Body of pancreas (tissue), 4 donors: ENCODE measurements around the gene NUPR1.
A peak's percentile ranks its signal among the peaks of the same experiment; 100 is the strongest.

Experiments
- POLR2A ChIP-seq, 3 donors: fragments of 450-650 bp; IDR thresholded peaks; one replicate each; pipeline ENCODE4 v1.6.1; 2016; ENCODE audit warnings: antibody characterized with exemption in 3 of 3, mild to moderate bottlenecking in 2 of 3
- TF ChIP-seq, protein P1 (sequence below), 7 experiments: fragments of 450-650 bp in 4 of 7; fragments of 200-600 bp in 3 of 7; sonication (generic) in 3 of 7; IDR thresholded peaks; one replicate each; pipeline ENCODE4 v1.5.1; 2016 to 2019; ENCODE audit warnings: antibody characterized with exemption in 7 of 7

- TF ChIP-seq, protein P1, sequence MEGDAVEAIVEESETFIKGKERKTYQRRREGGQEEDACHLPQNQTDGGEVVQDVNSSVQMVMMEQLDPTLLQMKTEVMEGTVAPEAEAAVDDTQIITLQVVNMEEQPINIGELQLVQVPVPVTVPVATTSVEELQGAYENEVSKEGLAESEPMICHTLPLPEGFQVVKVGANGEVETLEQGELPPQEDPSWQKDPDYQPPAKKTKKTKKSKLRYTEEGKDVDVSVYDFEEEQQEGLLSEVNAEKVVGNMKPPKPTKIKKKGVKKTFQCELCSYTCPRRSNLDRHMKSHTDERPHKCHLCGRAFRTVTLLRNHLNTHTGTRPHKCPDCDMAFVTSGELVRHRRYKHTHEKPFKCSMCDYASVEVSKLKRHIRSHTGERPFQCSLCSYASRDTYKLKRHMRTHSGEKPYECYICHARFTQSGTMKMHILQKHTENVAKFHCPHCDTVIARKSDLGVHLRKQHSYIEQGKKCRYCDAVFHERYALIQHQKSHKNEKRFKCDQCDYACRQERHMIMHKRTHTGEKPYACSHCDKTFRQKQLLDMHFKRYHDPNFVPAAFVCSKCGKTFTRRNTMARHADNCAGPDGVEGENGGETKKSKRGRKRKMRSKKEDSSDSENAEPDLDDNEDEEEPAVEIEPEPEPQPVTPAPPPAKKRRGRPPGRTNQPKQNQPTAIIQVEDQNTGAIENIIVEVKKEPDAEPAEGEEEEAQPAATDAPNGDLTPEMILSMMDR (IDR thresholded peaks at IDR 0.05): peak in 4 of 7 experiments; percentile 21 to 49 (median 36)
- peak; percentile 78 to 95 (median 94) for TF ChIP-seq POLR2A (IDR thresholded peaks at IDR 0.05)
Measured at GRCh38 chr16:28553776-28554633, 15.2 kb upstream of the NUPR1 start, which contains the start of gene SGF29.
